AG04450 (cell line): ENCODE measurements around the gene CEACAM21. TPM values are rescaled to one million over a fixed set of nuclear protein-coding genes. Genes with fewer than 3 reads are reported as not detected.

Experiments used
- CTCF ChIA-PET: fragments of 300-600, 350-600 bp; formaldehyde crosslinking; extraction: SDS; loops from one replicate; lab custom pipeline; 2022; ENCODE audit warnings: antibody characterized with exemption, inconsistent platforms; lab: Charles Lee
- POLR2A ChIA-PET: fragments of 350-600 bp; formaldehyde crosslinking; extraction: SDS; loops from one replicate; lab custom pipeline; 2021; ENCODE audit warnings: antibody characterized with exemption, inconsistent platforms; lab: Yijun Ruan, JAX
- DNase-seq: peaks from one replicate; pipeline ENCODE4 v3.0.0-alpha.2; 2011; ENCODE audit warnings: low read depth, low spot score
- H3K27ac ChIP-seq: one replicate; pipeline ENCODE4 v1.5.1; 2012; ENCODE audit warnings: low read depth, low read length, control low read depth
- H3K27me3 ChIP-seq: one replicate; pipeline ENCODE4 v1.6.0; 2012; ENCODE audit warnings: low read length; ENCODE audit not compliant: control insufficient read depth, insufficient read depth
- H3K4me3 ChIP-seq: 2 replicates; pipeline ENCODE4 v1.5.1; 2011; ENCODE audit warnings: mild to moderate bottlenecking, low read depth, low read length, control low read depth
- H3K9me3 ChIP-seq: 2 replicates; pipeline ENCODE4 v1.5.1; 2012; ENCODE audit warnings: low read length; ENCODE audit not compliant: control insufficient read depth, insufficient read depth
- CTCF ChIP-seq: IDR thresholded peaks from 2 replicates; pipeline ENCODE4 v1.5.1; 2011; ENCODE audit warnings: low read depth, low read length, control low read depth, inconsistent platforms
- polyA plus RNA-seq: library from polyadenylated mRNA; depleted of rRNA; stranded (reverse); fragments of >200 nt; gene quantifications from 2 replicates; pipeline ENCODE4 v1.2.3, GENCODE V29; 2011

CEACAM21 gene
- polyA plus RNA-seq, 1 experiment: not detected

DNA sequence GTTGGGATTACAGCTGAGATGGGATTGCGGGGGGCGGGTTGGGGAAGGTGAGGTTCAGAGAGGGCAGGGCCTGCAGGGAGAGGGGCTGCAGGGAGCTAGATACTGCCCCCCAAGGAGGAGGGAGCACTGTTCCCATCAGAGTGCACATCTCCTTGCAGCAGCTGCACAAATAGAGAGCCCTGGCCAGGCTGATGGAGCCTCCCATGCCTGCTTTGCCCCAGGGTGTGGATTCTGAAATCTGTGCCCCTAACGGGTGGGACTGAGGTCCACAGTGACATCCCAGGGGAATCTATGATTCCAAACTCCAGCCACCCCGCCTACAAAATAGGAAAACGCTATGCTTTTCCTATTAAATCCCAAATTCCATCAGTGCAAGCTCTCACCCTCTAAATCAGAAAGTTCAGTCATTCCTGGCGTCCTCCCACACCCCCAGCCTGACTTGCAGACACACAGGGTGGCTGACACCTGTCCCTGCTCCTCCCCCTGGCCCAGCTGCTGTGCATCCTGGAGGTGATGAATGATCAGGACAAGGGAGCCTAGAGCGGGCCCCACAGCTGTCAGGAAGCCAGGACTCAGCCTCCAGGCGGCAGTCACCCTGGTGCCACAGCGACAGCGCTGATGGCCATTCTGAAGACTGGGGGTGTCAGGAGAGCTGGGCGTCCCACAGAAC lies 6.3 kb upstream of the CEACAM21 start:
- no peak for DNase-seq
- ChIA-PET POLR2A (no interaction called here), CTCF (interaction anchor here (0.9 to 4.5 kb wide), 8 partner anchors 10 to 130 kb away, joined by 3 to 75 read pairs (median 6); no protein-coding TSS in a partner anchor)
- H3K27me3 ChIP-seq: peaks cover 27% of the 10 kb centered on the region
- TF ChIP-seq CTCF: no peak
- H3K4me3 ChIP-seq: no peak overlapping the region
- H3K9me3 ChIP-seq: no peaks in the 10 kb centered on the region
- H3K27ac ChIP-seq: no peak overlapping the region

- ChIA-PET POLR2A (no interaction called here), CTCF (interaction anchor here (0.5 to 4.5 kb wide), 12 partner anchors 10 to 618 kb away, joined by 3 to 75 read pairs (median 4); no protein-coding TSS in a partner anchor)
- Histone ChIP-seq H3K27me3 (peaks cover 21% of the 10 kb centered on the region), H3K27ac (no peak overlapping the region), H3K9me3 (no peaks in the 10 kb centered on the region), H3K4me3 (no peak overlapping the region)
- TF ChIP-seq CTCF: no peak
- DNase-seq: no peak
Observed at GRCh38 chr19:41570179-41570578, 5.8 kb upstream of the CEACAM21 start.

- DNase-seq: peak; percentile 10
- Histone ChIP-seq H3K9me3 (no peaks in the 10 kb centered on the region), H3K27me3 (peaks cover 17% of the 10 kb centered on the region), H3K27ac (no peak overlapping the region), H3K4me3 (no peak overlapping the region)
- peak; percentile 88 for TF ChIP-seq CTCF
- CTCF ChIA-PET: interaction anchor here (0.5 to 4.5 kb wide), 12 partner anchors 10 to 617 kb away, joined by 3 to 75 read pairs (median 4); no protein-coding TSS in a partner anchor
- POLR2A ChIA-PET: no interaction called here
Observed at GRCh38 chr19:41570639-41571112, 5.3 kb upstream of the CEACAM21 start.

DNA sequence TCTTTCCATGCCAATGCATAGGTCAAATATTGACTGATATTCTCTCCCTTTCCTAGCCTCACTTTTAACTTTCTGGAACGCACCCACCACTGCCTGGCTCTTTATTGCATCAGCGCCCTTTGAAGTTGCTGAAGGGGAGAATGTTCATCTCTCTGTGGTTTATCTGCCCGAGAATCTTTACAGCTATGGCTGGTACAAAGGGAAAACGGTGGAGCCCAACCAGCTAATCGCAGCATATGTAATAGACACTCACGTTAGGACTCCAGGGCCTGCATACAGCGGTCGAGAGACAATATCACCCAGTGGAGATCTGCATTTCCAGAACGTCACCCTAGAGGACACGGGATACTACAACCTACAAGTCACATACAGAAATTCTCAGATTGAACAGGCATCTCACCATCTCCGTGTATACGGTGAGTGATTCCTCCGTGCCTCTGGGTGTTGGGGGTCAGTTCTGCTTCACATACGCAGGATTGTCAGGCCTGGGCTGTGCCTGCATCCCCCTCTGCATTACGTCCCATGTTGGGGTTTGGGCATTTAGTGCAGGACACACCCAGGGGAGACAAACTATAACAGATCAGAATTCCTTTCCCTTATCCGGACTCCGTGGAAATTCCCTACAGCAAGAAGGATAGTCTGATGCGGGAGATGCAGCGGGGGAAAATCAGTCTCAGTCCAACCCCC lies 1.3 kb downstream of the CEACAM21 start:
- no peak for DNase-seq
- Histone ChIP-seq H3K4me3 (no peak overlapping the region), H3K27ac (no peak overlapping the region), H3K9me3 (peaks cover 3% of the 10 kb centered on the region), H3K27me3 (peaks cover 2% of the 10 kb centered on the region)
- POLR2A ChIA-PET: no interaction called here
- no peak for TF ChIP-seq CTCF
- CTCF ChIA-PET: no interaction called here

GRCh38 chr19:41577833-41578232 lies 1.9 kb downstream of the CEACAM21 start:
- Histone ChIP-seq H3K4me3 (no peak overlapping the region), H3K27me3 (peaks cover 2% of the 10 kb centered on the region), H3K27ac (no peak overlapping the region), H3K9me3 (peaks cover 8% of the 10 kb centered on the region)
- TF ChIP-seq CTCF: no peak
- ChIA-PET POLR2A (no interaction called here), CTCF (interaction anchor here (0.6 to 1.3 kb wide), 3 partner anchors 19 to 243 kb away, joined by 3 to 4 read pairs (median 4); no protein-coding TSS in a partner anchor)
- DNase-seq: no peak
